ENCODE measurements around the gene UAP1L1. TPM values are rescaled to one million over a fixed set of nuclear protein-coding genes. Genes with fewer than 3 reads are reported as not detected.
A peak's percentile ranks its signal among the peaks of the same experiment; 100 is the strongest.

Gene UAP1L1
- total RNA-seq, 1 donor from 2014 or later, result 17.2 TPM

GRCh38 chr9:137034039-137034708, 43.1 kb upstream of the UAP1L1 start:
- CTCF ChIA-PET, result interaction anchor here (0.8 to 4.3 kb wide), 21 partner anchors 8 to 276 kb away, joined by 3 to 58 read pairs (median 7); partner anchors contain the start of genes AJM1, C8G, CLIC3 and FBXW5
- POLR2A ChIA-PET, result interaction anchor here (0.5 to 2.6 kb wide), 19 partner anchors 12 to 796 kb away, joined by 3 to 12 read pairs (median 4); partner anchors contain the start of genes AJM1, MAN1B1, NPDC1 and RABL6
- Mint-ChIP-seq H3K27me3 (no peaks in the 10 kb centered on the region), H3K4me3 (peak overlapping the region; percentile 80), H3K27ac (peak overlapping the region; percentile 88), H3K4me1 (peaks cover 56% of the 10 kb centered on the region), H3K36me3 (ENCODE audit: low read depth) (no peaks in the 10 kb centered on the region), H3K9me3 (no peaks in the 10 kb centered on the region)
- ATAC-seq (ENCODE audit: low read depth) (no peak), DNase-seq (no peak)
- intact Hi-C loops (cut with micrococcal nuclease), result loop anchor here (1.0 kb wide), 1 partner anchor 34 kb away; no protein-coding TSS in a partner anchor
- TF ChIP-seq CTCF (IDR thresholded peaks at IDR 0.05), result no peak

- Mint-ChIP-seq H3K27me3 (no peaks in the 10 kb centered on the region), H3K36me3 (ENCODE audit: low read depth) (no peaks in the 10 kb centered on the region), H3K4me3 (peak overlapping the region; percentile 67), H3K4me1 (peaks cover 49% of the 10 kb centered on the region), H3K9me3 (no peaks in the 10 kb centered on the region), H3K27ac (peak overlapping the region; percentile 75)
- CTCF ChIA-PET, result interaction anchor here (0.7 to 4.3 kb wide), 32 partner anchors 8 to 277 kb away, joined by 3 to 58 read pairs (median 5); partner anchors contain the start of genes AJM1, C8G, CLIC3 and FBXW5
- ATAC-seq (ENCODE audit: low read depth), result peak; percentile 65
- POLR2A ChIA-PET, result interaction anchor here (0.5 to 2.6 kb wide), 23 partner anchors 8 to 483 kb away, joined by 3 to 12 read pairs (median 4); partner anchors contain the start of genes AJM1, NPDC1, RABL6 and TMEM141
- DNase-seq, result peak; percentile 82
- intact Hi-C loops (cut with micrococcal nuclease), result loop anchor here (1.0 kb wide), 5 partner anchors 31 to 248 kb away; partner anchors contain the start of gene AJM1
- TF ChIP-seq CTCF (IDR thresholded peaks at IDR 0.05), result no peak
Measured at GRCh38 chr9:137034709-137035506, 42.4 kb upstream of the UAP1L1 start.

- intact Hi-C loops (cut with micrococcal nuclease), result loop anchor here (1.0 kb wide), 4 partner anchors 31 to 248 kb away; partner anchors contain the start of gene AJM1
- DNase-seq (no peak), ATAC-seq (ENCODE audit: low read depth) (no peak)
- CTCF ChIA-PET, result interaction anchor here (0.7 to 4.3 kb wide), 30 partner anchors 8 to 278 kb away, joined by 3 to 58 read pairs (median 6); partner anchors contain the start of genes AJM1, C8G, CLIC3 and FBXW5
- Mint-ChIP-seq H3K4me1 (peaks cover 43% of the 10 kb centered on the region), H3K36me3 (ENCODE audit: low read depth) (no peaks in the 10 kb centered on the region), H3K27me3 (no peaks in the 10 kb centered on the region), H3K4me3 (no peak overlapping the region), H3K9me3 (no peaks in the 10 kb centered on the region), H3K27ac (no peak overlapping the region)
- no peak for TF ChIP-seq CTCF (IDR thresholded peaks at IDR 0.05)
- POLR2A ChIA-PET, result interaction anchor here (0.6 to 2.6 kb wide), 14 partner anchors 8 to 334 kb away, joined by 3 to 12 read pairs (median 4); partner anchors contain the start of genes AJM1, NPDC1, RABL6 and TMEM141
Measured at GRCh38 chr9:137035507-137035834, 41.8 kb upstream of the UAP1L1 start.

- ChIA-PET POLR2A (interaction anchor here (1.8 to 2.6 kb wide), 2 partner anchors 193 to 228 kb away, joined by 9 to 12 read pairs; partner anchors contain the start of genes AJM1 and RABL6), CTCF (interaction anchor here (0.6 to 4.3 kb wide), 26 partner anchors 9 to 309 kb away, joined by 3 to 58 read pairs (median 6); partner anchors contain the start of genes AJM1, C8G, CLIC3 and FBXW5)
- no peaks in the 10 kb centered on the region for H3K27me3 Mint-ChIP-seq
- H3K4me1 Mint-ChIP-seq, result peaks cover 38% of the 10 kb centered on the region
- no peaks in the 10 kb centered on the region for H3K9me3 Mint-ChIP-seq
- DNase-seq (no peak), ATAC-seq (ENCODE audit: low read depth) (no peak)
- no peak overlapping the region for H3K4me3 Mint-ChIP-seq
- TF ChIP-seq CTCF (IDR thresholded peaks at IDR 0.05), result no peak
- H3K36me3 Mint-ChIP-seq (ENCODE audit: low read depth), result no peaks in the 10 kb centered on the region
- no peak overlapping the region for H3K27ac Mint-ChIP-seq
- intact Hi-C loops (cut with micrococcal nuclease), result loop anchor here (1.0 kb wide), 4 partner anchors 32 to 249 kb away; partner anchors contain the start of gene AJM1
Measured at GRCh38 chr9:137035937-137036336, 41.4 kb upstream of the UAP1L1 start.

All from activated B cell treated with CpG ODN at 0.5 μM for 24 hours (primary cell).